Fibroblast of lung (primary cell): ENCODE results near the gene PYY.

Experiments used
- EZH2 ChIP-seq: IDR thresholded peaks from 2 replicates; pipeline ENCODE4 v1.5.1; 2012; ENCODE audit warnings: low read length, control low read depth, mild to moderate bottlenecking; ENCODE audit errors: missing control alignments
- TF ChIP-seq, protein P1 (sequence below), 2 donors: IDR thresholded peaks in 1 of 2; conservative IDR thresholded peaks in 1 of 2; 1 replicate in 1 of 2; 2 replicates in 1 of 2; pipeline ENCODE4 v1.5.1; 2011 to 2012; ENCODE audit warnings: low read length in 2 of 2, control low read depth in 1 of 2, inconsistent platforms in 1 of 2, low read depth in 1 of 2, mild to moderate bottlenecking in 1 of 2

DNA sequence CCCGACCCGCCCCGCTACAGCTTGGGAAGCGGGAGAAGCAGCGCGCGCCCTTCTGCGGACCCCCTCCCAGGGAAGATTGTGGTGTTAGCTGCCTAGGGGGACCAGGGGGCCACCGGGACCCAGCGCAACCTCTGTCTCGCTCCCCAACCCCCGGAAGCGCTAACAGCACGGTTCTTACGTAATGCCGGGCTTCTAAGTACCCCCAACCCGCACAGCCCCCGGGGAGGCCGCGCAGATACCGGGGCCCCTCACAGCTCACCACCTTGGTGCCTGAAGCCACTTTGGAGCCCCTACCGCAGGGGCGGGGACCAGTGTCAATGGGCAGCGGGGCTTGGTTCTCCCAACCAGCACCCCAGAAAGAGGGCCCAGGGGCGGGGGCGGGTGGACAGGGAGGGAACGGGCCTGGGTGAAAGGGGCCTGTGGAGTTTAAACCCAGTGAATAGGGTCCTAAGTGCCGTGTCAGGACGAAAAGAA is 46.8 kb downstream of the PYY start:
- TF ChIP-seq, protein P1, sequence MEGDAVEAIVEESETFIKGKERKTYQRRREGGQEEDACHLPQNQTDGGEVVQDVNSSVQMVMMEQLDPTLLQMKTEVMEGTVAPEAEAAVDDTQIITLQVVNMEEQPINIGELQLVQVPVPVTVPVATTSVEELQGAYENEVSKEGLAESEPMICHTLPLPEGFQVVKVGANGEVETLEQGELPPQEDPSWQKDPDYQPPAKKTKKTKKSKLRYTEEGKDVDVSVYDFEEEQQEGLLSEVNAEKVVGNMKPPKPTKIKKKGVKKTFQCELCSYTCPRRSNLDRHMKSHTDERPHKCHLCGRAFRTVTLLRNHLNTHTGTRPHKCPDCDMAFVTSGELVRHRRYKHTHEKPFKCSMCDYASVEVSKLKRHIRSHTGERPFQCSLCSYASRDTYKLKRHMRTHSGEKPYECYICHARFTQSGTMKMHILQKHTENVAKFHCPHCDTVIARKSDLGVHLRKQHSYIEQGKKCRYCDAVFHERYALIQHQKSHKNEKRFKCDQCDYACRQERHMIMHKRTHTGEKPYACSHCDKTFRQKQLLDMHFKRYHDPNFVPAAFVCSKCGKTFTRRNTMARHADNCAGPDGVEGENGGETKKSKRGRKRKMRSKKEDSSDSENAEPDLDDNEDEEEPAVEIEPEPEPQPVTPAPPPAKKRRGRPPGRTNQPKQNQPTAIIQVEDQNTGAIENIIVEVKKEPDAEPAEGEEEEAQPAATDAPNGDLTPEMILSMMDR (conservative IDR thresholded peaks at IDR 0.05 in 1 of 2, IDR thresholded peaks at IDR 0.05 in 1 of 2; ENCODE audit: low read depth in 1 of 2, low read length in 2 of 2), result no peak
- TF ChIP-seq EZH2, result no peak
